Measurements from ENCODE around the gene IKZF5. TPM values are rescaled to one million over a fixed set of nuclear protein-coding genes. Genes with fewer than 3 reads are reported as not detected.
A peak's percentile ranks its signal among the peaks of the same experiment; 100 is the strongest.

The IKZF5 gene
- total and polyA plus RNA-seq, 9 of the 15 experiments (the other 6 are each of a cell fraction or from before 2014, with no cell fraction given), result 3.8 to 19.6 (median 12.4) TPM

DNA sequence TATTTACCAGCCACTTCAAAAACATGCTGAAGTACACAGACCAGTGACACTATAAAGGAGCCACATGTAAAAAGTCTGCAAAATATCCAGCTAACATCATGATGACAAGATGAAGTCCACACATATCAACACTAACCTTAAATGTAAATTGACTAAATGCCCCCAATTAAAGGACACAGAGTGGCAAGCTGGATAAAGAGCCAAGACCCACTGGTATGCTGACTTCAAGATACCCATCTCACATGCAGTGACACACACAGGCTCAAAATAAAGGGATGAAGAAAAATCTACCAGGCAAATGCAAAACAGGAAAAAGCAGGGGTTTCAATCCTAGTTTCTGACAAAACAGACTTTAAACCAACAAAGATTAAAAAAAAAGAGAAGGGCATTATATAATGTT, 41.7 kb downstream of the IKZF5 start (continued):
- TF ChIP-seq, protein P1, sequence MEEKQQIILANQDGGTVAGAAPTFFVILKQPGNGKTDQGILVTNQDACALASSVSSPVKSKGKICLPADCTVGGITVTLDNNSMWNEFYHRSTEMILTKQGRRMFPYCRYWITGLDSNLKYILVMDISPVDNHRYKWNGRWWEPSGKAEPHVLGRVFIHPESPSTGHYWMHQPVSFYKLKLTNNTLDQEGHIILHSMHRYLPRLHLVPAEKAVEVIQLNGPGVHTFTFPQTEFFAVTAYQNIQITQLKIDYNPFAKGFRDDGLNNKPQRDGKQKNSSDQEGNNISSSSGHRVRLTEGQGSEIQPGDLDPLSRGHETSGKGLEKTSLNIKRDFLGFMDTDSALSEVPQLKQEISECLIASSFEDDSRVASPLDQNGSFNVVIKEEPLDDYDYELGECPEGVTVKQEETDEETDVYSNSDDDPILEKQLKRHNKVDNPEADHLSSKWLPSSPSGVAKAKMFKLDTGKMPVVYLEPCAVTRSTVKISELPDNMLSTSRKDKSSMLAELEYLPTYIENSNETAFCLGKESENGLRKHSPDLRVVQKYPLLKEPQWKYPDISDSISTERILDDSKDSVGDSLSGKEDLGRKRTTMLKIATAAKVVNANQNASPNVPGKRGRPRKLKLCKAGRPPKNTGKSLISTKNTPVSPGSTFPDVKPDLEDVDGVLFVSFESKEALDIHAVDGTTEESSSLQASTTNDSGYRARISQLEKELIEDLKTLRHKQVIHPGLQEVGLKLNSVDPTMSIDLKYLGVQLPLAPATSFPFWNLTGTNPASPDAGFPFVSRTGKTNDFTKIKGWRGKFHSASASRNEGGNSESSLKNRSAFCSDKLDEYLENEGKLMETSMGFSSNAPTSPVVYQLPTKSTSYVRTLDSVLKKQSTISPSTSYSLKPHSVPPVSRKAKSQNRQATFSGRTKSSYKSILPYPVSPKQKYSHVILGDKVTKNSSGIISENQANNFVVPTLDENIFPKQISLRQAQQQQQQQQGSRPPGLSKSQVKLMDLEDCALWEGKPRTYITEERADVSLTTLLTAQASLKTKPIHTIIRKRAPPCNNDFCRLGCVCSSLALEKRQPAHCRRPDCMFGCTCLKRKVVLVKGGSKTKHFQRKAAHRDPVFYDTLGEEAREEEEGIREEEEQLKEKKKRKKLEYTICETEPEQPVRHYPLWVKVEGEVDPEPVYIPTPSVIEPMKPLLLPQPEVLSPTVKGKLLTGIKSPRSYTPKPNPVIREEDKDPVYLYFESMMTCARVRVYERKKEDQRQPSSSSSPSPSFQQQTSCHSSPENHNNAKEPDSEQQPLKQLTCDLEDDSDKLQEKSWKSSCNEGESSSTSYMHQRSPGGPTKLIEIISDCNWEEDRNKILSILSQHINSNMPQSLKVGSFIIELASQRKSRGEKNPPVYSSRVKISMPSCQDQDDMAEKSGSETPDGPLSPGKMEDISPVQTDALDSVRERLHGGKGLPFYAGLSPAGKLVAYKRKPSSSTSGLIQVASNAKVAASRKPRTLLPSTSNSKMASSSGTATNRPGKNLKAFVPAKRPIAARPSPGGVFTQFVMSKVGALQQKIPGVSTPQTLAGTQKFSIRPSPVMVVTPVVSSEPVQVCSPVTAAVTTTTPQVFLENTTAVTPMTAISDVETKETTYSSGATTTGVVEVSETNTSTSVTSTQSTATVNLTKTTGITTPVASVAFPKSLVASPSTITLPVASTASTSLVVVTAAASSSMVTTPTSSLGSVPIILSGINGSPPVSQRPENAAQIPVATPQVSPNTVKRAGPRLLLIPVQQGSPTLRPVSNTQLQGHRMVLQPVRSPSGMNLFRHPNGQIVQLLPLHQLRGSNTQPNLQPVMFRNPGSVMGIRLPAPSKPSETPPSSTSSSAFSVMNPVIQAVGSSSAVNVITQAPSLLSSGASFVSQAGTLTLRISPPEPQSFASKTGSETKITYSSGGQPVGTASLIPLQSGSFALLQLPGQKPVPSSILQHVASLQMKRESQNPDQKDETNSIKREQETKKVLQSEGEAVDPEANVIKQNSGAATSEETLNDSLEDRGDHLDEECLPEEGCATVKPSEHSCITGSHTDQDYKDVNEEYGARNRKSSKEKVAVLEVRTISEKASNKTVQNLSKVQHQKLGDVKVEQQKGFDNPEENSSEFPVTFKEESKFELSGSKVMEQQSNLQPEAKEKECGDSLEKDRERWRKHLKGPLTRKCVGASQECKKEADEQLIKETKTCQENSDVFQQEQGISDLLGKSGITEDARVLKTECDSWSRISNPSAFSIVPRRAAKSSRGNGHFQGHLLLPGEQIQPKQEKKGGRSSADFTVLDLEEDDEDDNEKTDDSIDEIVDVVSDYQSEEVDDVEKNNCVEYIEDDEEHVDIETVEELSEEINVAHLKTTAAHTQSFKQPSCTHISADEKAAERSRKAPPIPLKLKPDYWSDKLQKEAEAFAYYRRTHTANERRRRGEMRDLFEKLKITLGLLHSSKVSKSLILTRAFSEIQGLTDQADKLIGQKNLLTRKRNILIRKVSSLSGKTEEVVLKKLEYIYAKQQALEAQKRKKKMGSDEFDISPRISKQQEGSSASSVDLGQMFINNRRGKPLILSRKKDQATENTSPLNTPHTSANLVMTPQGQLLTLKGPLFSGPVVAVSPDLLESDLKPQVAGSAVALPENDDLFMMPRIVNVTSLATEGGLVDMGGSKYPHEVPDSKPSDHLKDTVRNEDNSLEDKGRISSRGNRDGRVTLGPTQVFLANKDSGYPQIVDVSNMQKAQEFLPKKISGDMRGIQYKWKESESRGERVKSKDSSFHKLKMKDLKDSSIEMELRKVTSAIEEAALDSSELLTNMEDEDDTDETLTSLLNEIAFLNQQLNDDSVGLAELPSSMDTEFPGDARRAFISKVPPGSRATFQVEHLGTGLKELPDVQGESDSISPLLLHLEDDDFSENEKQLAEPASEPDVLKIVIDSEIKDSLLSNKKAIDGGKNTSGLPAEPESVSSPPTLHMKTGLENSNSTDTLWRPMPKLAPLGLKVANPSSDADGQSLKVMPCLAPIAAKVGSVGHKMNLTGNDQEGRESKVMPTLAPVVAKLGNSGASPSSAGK (IDR thresholded peaks at IDR 0.05), result peak; percentile 49

Measured in K562 (cell line).